Head of caudate nucleus (tissue), 42 donors: Measurements from ENCODE around the gene BABAM1.
"Not testable (repeated sequence)": the region's sequence is repeated elsewhere in the genome, so short reads cannot be mapped to it uniquely, and the experiment has no call there.

ENCODE experiments used
- DNase-seq, 42 donors: peaks; one replicate each; pipeline versions ENCODE4 v3.0.0 to v3.0.0-alpha.2; 2020 to 2021; ENCODE audit warnings: mixed read lengths in 7 of 42
- intact Hi-C: fragments of 100-400 bp; cut with DNase I; formaldehyde crosslinking; loops from one replicate; pipeline ENCODE4 v1.15.0; 2022

The BABAM1 gene

DNA sequence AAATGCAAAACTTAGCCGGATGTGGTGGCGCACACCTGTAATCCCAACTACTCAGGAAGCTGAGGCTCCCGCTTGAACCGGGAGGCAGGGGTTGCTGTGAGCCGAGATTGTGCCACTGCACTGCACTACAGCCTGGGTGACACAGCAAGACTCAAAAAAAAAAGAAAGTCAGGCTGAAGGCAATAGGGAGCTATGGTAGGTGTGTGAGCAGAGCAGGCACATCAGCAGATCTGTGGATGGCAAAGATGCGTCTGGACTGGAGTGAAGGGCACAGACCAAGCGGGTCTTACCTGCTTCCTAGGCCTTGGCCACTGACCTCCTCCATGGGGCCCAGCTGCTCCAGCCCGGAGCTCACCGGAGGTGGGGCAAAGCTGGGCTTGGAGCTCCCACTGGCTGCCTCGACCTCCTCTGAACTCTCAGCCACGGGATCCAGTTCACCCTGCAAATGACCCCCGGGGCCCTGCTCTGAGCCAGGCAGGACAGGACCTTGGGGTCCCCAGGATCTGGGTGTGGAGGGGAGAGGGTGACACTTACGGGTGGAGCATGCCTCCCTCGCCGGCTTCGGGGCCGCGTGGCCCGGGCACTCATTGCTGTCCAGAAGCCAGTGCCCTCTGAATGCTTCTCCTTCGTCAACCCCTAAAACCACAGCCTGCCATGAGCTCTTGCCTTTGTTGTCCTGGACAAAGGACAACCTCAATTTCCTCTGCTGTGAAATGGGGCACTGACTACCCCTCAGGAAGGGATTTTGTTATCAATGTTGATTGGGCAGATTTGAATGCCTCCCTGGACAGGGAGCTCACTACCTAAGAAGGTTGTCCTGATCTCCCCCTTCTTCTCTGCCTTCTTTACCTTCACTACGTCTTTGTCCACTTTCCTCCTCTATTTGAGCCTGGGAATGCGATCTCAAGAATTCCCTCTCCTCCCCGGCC lies 3.3 kb upstream of the BABAM1 start:
- intact Hi-C loops: no loop called here

DNA sequence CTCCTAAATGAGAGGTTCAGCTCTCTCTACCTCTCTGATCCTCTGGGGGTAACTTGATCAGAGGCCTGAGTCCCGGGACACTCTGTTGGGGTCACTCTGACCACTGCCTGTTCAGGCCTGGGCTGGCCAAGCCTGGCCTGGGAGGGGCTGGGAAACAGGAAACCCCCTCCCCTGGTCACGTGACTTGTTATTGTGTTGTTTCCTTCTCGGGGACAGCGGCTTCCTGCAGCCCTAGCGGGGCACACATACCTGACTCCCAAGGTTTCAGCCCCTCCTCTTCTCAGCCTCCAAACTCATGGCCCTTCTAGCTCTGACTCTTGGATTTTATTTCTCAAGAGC lies 2.6 kb upstream of the BABAM1 start, which contains the start of gene USHBP1:
USHBP1 (minus strand) TSS at position 105 of the 339 bp plus-strand sequence. CDS start 446 bp downstream, outside the sequence.
- intact Hi-C loops: no loop called here
- no peak for DNase-seq

More for the DNA sequence above, 3.3 kb upstream of the BABAM1 start:
- DNase-seq: no peak

DNA sequence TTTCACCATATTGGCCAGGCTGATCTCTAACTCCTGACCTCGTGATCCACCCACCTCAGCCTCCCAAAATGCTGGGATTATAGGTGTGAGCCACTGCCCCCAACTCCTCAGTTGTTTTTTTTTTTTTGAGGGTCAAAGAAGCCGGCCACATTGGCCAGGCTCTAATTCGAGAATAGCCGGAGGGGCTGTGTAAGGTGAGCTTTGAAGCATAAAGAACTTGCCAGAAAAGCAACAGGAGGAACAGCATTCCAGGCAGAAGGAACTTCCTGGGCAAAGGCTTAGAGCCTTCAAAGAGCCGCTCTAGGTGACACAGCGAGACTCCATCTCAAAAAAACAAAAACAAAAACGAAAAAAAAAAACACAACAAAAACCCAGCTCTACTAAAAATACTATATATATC lies 1.2 kb upstream of the BABAM1 start:
- no peak for DNase-seq
- intact Hi-C loops: loop anchor here (5.0 kb wide), 2 partner anchors 39 to 41 kb away; partner anchors contain the start of genes DDA1, MRPL34 and OCEL1

DNA sequence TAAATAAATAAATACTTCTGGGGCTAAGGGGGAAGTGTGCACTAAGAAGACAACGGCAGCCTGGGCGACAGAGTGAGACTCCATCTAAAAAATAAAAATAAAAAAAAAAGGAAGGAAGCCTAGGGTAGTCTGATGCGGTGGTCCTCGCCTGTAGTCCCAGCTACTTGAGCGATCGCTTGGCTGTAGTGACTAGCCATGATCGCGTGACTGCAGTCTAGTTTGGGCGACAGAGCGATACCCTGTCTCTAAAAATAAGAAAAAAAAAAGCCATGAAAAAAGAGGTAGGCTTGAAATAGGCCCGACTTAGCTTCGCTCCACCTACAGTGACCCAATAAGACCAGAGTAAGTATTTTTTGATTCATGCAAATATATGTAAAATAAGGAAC lies 661 bp upstream of the BABAM1 start:
- intact Hi-C loops: loop anchor here (5.0 kb wide), 2 partner anchors 39 to 41 kb away; partner anchors contain the start of genes DDA1, MRPL34 and OCEL1
- DNase-seq: peak in 5 of 42 donors; percentile 11 to 32 (median 20)

DNA sequence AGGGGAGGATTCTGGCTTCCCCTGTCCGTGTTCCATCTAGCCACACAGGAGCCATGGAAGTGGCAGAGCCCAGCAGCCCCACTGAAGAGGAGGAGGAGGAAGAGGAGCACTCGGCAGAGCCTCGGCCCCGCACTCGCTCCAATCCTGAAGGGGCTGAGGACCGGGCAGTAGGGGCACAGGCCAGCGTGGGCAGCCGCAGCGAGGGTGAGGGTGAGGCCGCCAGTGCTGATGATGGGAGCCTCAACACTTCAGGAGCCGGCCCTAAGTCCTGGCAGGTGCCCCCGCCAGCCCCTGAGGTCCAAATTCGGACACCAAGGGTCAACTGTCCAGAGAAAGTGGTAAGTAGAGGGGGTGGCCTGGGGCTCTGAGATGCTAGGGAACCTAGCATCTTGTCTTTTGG lies 1.5 kb downstream of the BABAM1 start:
- intact Hi-C loops: loop anchor here (5.0 kb wide), 2 partner anchors 39 to 41 kb away; partner anchors contain the start of genes DDA1, MRPL34 and OCEL1
- DNase-seq: no peak

DNA sequence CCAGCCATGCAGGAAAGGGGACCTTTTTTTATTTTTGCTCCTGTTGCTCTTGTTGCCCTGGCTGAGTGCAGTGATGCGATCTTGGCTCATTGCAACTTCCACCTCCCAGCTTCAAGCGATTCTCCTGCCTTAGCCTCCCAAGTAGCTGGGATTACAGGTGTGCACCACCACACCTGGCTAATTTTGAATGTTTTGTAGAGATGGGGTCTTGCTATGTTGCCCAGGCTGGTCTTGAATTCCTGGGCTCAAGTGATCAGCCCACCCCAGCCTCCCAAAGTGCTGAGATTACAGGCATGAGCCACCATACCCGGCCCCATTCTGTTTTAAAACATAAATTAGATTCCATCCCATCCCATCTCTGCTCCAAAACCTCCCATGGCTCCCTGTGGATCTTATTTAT lies 7.6 kb downstream of the BABAM1 start:
- DNase-seq, intact Hi-C loops: not testable (repeated sequence)

DNA sequence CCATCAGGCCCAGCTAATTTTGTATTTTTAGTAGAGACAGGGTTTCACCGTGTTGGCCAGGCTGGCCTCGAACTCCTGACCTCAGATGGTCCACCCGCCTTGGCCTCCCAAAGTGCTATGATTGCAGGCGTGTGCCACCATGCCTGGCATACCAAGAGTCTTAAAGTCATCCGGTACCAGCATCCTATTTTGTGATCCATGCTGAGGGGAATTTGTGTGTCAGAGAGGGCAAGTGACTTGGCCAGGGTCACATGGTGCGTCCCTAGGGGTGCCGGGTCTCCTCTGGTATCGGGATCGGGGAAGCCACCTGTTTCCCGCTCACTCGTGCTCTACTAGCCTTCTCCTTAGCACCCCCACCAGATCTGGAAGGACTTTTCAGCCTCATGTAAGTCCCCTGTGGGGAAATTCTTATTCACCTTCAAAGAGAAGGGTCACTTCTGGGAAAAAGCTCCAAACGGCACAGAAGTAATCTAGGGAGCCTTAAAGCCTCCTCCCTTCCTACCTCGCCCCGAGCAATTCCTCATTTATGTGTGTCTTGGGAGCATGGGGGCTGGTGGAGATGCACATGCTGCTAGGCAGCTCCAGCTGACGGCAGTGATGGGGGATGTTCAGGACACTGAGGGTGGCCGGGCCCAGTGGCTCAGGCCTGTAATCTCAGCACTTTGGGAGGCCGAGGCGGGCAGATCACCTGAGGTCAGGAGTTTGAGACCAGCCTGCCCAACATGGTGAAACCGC lies 8.4 kb downstream of the BABAM1 start:
- DNase-seq: no peak
- intact Hi-C loops: no loop called here

DNA sequence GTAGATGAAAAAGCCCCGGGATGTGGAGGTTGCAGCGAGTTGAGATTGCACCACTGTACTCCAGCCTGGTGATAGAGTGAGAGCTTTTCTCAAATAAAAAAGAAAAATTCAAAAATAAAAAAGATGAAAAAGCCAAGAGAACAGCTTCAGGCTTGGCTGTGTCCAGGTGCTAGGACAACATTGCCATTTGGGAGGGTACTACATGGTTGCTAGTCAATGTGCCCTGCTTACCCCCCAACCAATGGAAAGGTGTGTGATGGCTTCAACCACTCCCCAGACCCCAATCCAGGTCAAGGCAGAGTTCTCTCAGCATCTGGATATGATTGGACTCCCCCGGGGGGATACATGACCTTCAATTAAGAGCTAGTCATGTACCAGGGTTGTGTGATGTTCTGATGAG lies 12.2 kb downstream of the BABAM1 start:
- no peak for DNase-seq
- intact Hi-C loops: no loop called here

DNA sequence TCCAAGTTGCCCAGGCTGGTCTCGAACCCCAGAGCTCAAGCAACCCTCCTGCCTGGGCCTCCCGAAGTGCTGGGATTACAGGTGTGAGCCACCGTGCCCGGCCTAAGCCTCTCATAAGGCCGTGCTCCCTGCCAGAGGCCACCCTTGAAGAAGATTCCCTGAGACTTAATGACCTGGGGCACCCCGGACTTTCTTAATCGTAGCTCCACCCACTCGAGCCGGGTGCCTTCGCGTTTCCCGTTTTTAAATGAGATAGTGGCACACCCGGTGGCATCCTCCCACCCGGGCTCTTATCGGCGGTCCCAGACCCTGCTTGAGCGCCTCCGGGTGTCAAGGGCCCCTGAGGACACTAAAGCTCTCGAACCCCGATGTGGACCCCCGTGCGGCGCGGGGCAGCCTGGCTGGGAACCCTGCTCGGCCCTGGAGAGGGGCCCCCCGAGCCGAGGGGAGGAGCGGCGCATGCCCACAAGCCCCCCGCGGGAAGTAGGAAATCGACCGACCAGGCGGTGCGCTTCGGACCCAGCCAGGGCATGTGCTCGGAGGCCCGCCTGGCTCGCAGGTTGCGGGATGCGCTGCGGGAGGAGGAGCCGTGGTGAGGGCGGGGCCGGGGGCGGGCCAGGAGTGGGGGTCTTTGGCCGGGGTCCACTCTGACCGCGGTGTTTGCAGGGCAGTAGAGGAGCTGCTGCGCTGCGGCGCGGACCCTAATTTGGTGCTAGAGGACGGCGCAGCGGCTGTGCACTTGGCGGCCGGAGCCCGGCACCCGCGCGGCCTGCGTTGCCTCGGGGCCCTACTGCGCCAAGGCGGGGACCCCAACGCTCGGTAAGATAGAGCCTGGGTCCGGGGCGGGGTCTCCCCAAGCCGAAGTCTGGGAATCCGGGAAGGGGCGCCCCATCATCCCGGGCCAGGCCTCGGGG lies 14.4 kb downstream of the BABAM1 start, which contains the start of gene ANKLE1:
ANKLE1 (plus strand) TSS at position 511 of the 914 bp plus-strand sequence; CDS start at position 531, 20 bp downstream.
- intact Hi-C loops: loop anchor here (10.0 kb wide), 1 partner anchor 207 kb away; the partner anchor contains the start of genes HAUS8 and MYO9B
- peak in 30 of 42 donors; percentile 9 to 66 (median 38) for DNase-seq

DNA sequence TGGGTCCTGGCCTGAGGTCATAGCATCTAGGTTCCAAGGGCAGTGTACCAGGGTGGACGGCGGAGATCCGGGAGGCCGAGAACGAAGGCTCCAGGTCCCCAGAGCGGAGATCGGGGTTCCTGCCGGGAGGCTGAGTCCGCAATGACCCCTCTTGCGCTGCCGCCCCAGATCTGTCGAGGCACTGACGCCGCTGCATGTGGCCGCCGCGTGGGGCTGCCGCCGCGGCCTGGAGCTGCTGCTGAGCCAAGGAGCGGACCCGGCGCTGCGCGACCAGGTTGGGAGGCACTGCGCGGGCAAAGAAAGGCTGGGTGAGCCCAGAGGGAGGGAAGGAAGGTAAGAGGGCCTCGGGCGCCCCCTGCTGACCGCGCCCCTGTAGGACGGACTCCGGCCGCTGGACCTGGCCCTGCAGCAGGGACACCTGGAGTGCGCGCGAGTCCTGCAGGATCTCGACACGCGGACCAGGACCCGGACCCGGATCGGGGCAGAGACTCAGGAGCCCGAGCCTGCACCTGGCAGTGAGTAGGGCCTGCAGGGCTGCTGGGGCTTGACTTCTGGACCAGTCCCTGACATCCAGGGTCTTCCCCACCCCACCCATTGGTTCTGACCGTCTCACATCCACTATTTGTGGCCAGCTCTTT lies 15.4 kb downstream of the BABAM1 start:
- intact Hi-C loops: loop anchor here (10.0 kb wide), 1 partner anchor 208 kb away; the partner anchor contains the start of genes HAUS8 and MYO9B
- DNase-seq: peak; percentile 64 to 91 (median 80)

DNA sequence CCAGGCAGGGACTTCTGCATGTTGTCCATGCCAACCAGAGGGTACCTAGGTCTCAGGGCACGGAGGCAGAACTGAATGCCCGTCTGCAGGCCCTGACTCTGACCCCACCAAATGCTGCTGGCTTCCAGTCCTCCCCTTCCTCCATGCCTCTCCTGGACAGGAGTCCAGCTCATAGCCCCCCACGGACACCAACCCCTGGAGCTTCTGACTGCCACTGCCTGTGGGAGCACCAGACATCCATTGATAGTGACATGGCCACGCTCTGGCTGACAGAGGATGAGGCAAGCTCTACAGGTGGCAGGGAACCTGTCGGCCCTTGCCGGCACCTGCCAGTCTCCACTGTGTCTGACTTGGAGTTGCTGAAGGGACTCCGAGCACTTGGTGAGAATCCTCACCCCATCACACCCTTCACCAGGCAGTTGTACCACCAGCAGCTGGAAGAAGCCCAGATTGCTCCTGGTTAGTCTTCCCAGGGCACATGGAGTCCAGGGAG lies 16.3 kb downstream of the BABAM1 start:
- intact Hi-C loops: loop anchor here (10.0 kb wide), 1 partner anchor 209 kb away; the partner anchor contains the start of genes HAUS8 and MYO9B
- DNase-seq: no peak

DNA sequence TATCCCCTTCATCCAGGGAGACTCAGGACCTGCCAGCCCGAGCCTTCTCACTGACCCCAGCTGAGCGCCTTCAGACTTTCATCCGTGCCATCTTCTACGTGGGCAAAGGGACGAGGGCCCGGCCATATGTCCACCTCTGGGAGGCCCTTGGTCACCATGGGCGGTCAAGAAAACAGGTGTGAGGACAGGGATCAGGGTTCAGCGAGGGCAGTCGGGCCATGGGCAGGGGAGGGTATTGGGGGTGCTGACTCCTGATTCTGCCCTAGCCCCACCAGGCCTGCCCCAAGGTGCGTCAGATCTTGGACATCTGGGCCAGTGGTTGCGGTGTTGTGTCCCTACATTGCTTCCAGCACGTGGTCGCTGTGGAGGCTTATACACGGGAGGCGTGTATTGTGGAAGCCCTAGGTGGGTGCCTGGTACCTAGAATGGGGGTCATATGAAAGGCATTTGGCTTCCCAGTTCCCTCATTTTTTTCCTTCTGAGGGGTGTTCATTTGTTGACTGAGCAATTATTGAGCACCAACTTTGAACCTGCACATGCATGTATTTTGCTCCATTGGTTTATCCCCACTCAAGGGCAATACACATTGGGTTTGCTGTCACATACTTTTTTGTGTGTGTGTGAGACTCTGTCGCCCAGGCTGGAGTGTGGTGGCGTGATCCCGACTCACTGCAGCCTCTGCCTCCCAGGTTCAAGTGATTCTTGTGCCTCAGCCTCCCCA lies 18.3 kb downstream of the BABAM1 start:
- no peak for DNase-seq
- intact Hi-C loops: loop anchor here (10.0 kb wide), 1 partner anchor 211 kb away; the partner anchor contains the start of genes HAUS8 and MYO9B

DNA sequence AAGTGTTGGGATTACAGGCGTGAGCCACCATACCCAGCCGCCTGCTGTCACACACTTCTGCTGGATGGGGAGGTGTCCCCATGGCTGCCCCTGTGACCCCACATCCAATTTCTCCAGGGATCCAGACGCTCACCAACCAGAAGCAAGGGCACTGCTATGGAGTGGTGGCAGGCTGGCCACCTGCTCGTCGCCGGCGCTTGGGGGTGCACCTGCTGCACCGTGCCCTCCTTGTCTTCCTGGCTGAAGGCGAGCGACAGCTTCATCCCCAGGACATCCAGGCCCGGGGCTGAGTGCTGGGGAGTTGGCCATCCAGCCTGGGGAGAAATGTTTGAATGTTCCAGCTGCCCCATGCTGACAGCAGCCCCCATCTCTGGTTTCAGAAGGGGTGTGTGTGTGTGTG lies 19.0 kb downstream of the BABAM1 start:
- DNase-seq: no peak
- intact Hi-C loops: loop anchor here (10.0 kb wide), 1 partner anchor 211 kb away; the partner anchor contains the start of genes HAUS8 and MYO9B

DNA sequence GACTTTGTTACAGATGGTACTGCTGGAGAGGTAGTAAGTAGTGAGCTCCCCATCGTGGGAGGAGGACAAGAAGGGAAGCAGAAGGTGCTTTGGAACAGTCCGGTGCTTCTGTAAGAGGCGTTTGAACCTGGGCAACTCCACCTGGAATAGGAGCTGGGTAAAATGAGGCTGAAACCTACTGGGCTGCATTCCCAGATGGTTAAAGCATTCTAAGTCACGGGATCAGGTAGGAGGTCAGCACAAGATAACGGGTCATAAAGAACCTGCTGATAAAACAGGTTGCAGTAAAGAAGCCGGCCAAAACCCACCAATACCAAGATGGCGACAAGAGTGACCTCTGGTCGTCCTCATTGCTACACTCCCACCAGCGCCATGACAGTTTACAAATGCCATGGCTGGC lies 19.5 kb downstream of the BABAM1 start:
- no peak for DNase-seq
- intact Hi-C loops: loop anchor here (10.0 kb wide), 1 partner anchor 212 kb away; the partner anchor contains the start of genes HAUS8 and MYO9B

DNA sequence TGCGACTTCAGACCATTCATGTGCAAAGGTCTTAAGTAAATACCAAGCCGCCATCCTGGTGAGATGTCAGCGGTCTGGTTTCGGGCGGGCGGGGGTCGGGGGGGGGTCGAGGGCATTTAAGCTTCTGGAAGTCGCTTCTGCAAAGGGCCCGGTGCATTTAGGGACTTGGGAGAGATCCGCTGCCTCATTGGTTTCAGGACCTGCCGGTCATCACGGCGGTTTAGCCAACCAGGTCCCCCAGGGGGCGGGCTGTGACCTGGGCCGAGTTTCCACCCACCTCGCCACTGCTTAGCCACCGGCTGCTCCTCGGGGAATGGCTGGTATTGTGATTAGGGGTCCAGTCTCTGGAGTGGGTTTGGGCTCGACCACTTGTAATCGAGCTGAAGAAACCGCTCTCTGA lies 22.2 kb downstream of the BABAM1 start:
- DNase-seq: peak in 30 of 42 donors; percentile 22 to 68 (median 48)
- intact Hi-C loops: loop anchor here (10.0 kb wide), 1 partner anchor 215 kb away; the partner anchor contains the start of genes HAUS8 and MYO9B

DNA sequence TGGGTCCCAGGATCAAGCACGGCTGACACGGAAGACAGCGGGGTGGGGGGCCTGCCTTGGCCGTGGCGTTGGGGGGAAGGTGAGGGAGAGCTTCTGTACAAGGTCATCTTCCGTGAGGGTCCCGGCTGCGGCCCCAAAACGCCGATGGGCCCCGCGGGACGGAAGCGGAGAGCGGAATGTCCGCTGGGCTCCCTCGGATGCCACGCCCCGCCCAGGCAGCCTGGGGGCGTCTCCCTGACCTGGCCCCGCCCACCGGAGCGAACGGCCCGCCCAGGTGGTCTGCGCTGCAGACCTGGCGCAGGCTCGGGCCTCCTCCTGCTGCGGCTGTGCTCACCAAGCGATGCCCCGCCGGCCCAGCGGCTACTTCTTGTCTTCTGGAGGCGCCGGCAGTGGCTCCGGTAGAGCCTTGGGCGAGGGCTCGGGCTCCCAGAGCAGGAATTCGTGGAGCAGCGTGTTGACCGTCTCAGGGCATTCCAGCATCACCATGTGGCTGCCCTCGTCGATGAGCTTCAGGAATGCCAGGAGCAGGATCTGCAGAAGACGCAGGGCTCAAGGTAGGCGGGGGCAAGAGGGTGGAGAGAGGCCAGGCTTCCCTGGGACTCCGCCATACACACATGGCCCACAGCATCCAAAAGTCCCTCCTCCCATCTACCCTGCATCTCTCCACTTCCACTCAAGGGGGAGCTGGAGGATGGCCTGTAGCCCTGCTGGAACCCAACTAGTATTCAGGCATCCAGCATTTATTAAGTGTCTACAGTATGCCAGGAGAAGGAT lies 25.2 kb downstream of the BABAM1 start:
- intact Hi-C loops: no loop called here
- peak in 38 of 42 donors; percentile 15 to 81 (median 54) for DNase-seq
